K562 (cell line): ENCODE measurements around the gene PIWIL1.

Experiments used
- JUN ChIP-seq, 2 experiments: sonication (generic) in 1 of 2; formaldehyde crosslinking in 1 of 2; IDR thresholded peaks; 2 replicates each; pipeline versions ENCODE4 v1.6.1 to v1.8.0; 2012 to 2022; ENCODE audit warnings: borderline replicate concordance in 2 of 2, mild to moderate bottlenecking in 2 of 2, improper control_type of control experiment in 1 of 2, low read depth in 1 of 2, low read length in 1 of 2, missing genetic modification reagents in 1 of 2
- JUND ChIP-seq, 2 experiments: IDR thresholded peaks; 2 replicates in 1 of 2; 3 replicates in 1 of 2; pipeline ENCODE4 v1.6.1; 2011; ENCODE audit warnings: borderline replicate concordance in 2 of 2, low read depth in 2 of 2, low read length in 2 of 2, improper control_type of control experiment in 1 of 2, missing biosample characterization in 1 of 2, missing genetic modification characterization in 1 of 2, missing genetic modification reagents in 1 of 2

- TF ChIP-seq JUN (IDR thresholded peaks at IDR 0.05; ENCODE audit: borderline replicate concordance, low read depth, low read length): no peak
- no peak for TF ChIP-seq JUN (CRISPR knock-in tag; IDR thresholded peaks at IDR 0.05; ENCODE audit: borderline replicate concordance)
- no peak for TF ChIP-seq JUND (IDR thresholded peaks at IDR 0.05; ENCODE audit: borderline replicate concordance, low read depth, low read length)
- no peak for TF ChIP-seq JUND (tag; IDR thresholded peaks at IDR 0.05; ENCODE audit: borderline replicate concordance, low read depth, low read length)
Measured at GRCh38 chr12:130391186-130391585, 53.5 kb downstream of the PIWIL1 start.
